Activated CD8-positive, alpha-beta T cell treated with anti-CD3 and anti-CD28 coated beads for 36 hours (primary cell): ENCODE measurements around the gene B4GALT2. TPM values are rescaled to one million over a fixed set of nuclear protein-coding genes. Genes with fewer than 3 reads are reported as not detected.

Experiments used
- ATAC-seq: fragments of 200-7000 bp; cut with Tn5 transposase; one replicate; pipeline ENCODE4 v1.10.0; 2021; ENCODE audit warnings: mild to moderate bottlenecking, moderate library complexity
- CTCF ChIA-PET: fragments of 350-600 bp; sonication (Branson Sonifier 250); formaldehyde crosslinking; loops from one replicate; lab custom pipeline; 2021; ENCODE audit warnings: antibody characterized with exemption; lab: Charles Lee
- POLR2A ChIA-PET: fragments of 350-600 bp; sonication (Branson Sonifier 250); formaldehyde crosslinking; loops from one replicate; lab custom pipeline; 2021; ENCODE audit warnings: antibody characterized with exemption; lab: Charles Lee
- DNase-seq: peaks from one replicate; pipeline ENCODE4 v3.0.0-alpha.2; 2020
- H3K27ac Mint-ChIP-seq: one replicate; pipeline ENCODE4 v1.8.0; 2021; ENCODE audit warnings: mild to moderate bottlenecking, mixed read lengths
- H3K27me3 Mint-ChIP-seq: one replicate; pipeline ENCODE4 v1.8.0; 2021; ENCODE audit warnings: mixed read lengths
- H3K36me3 Mint-ChIP-seq: one replicate; pipeline ENCODE4 v1.8.0; 2021; ENCODE audit warnings: low read depth, mixed read lengths
- H3K4me1 Mint-ChIP-seq: one replicate; pipeline ENCODE4 v1.8.0; 2021; ENCODE audit warnings: low read depth, mixed read lengths
- H3K4me3 Mint-ChIP-seq: one replicate; pipeline ENCODE4 v1.8.0; 2021; ENCODE audit warnings: mild to moderate bottlenecking, moderate library complexity, mixed read lengths
- H3K9me3 Mint-ChIP-seq: one replicate; pipeline ENCODE4 v1.8.0; 2021; ENCODE audit warnings: mixed read lengths
- intact Hi-C: fragments of 100-400 bp; cut with micrococcal nuclease; formaldehyde crosslinking; loops from one replicate; pipeline ENCODE4 v1.10.0; 2022
- total RNA-seq, 2 experiments: library from RNA; stranded (reverse); gene quantifications; one replicate each; pipeline ENCODE4 v1.2.3, GENCODE V29; 2021
- TF ChIP-seq, protein P1 (sequence below): fragments of 200-600 bp; IDR thresholded peaks from one replicate; pipeline ENCODE4 v1.8.0; 2022; ENCODE audit warnings: antibody characterized with exemption, mild to moderate bottlenecking

B4GALT2 gene
- total RNA-seq, 2 experiments from 2014 or later, result 35.4 to 35.5 TPM

DNA sequence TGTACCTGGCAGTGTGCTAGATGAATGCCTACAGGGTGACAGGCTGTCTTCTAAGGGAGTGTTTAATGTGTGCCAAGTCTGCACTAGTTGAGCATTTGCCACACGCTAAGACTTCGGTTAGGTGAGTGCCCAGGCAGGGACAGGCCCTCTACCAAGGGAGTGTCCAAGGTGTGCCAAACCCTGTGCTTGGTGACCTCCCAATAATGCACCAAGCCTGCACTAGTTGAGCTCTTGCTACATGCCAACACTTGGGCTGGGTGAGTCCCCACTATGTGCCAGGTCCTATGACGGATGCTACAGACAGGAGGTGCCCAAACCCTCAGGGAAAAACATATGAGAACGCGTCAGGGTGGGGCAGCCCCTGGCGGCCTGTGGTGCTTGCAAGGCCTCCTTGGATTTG lies 41.5 kb downstream of the B4GALT2 start:
- no peaks in the 10 kb centered on the region for H3K27me3 Mint-ChIP-seq
- no peaks in the 10 kb centered on the region for H3K4me1 Mint-ChIP-seq
- POLR2A ChIA-PET, result no interaction called here
- intact Hi-C loops, result no loop called here
- ATAC-seq (no peak), DNase-seq (no peak)
- H3K9me3 Mint-ChIP-seq, result no peaks in the 10 kb centered on the region
- H3K27ac Mint-ChIP-seq, result no peak overlapping the region
- CTCF ChIA-PET, result interaction anchor here (7.4 kb wide), 1 partner anchor 15 kb away, joined by 42 read pairs; no protein-coding TSS in a partner anchor
- TF ChIP-seq, protein P1, sequence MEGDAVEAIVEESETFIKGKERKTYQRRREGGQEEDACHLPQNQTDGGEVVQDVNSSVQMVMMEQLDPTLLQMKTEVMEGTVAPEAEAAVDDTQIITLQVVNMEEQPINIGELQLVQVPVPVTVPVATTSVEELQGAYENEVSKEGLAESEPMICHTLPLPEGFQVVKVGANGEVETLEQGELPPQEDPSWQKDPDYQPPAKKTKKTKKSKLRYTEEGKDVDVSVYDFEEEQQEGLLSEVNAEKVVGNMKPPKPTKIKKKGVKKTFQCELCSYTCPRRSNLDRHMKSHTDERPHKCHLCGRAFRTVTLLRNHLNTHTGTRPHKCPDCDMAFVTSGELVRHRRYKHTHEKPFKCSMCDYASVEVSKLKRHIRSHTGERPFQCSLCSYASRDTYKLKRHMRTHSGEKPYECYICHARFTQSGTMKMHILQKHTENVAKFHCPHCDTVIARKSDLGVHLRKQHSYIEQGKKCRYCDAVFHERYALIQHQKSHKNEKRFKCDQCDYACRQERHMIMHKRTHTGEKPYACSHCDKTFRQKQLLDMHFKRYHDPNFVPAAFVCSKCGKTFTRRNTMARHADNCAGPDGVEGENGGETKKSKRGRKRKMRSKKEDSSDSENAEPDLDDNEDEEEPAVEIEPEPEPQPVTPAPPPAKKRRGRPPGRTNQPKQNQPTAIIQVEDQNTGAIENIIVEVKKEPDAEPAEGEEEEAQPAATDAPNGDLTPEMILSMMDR, result no peak
- no peak overlapping the region for H3K4me3 Mint-ChIP-seq
- peaks cover 9% of the 10 kb centered on the region for H3K36me3 Mint-ChIP-seq

DNA sequence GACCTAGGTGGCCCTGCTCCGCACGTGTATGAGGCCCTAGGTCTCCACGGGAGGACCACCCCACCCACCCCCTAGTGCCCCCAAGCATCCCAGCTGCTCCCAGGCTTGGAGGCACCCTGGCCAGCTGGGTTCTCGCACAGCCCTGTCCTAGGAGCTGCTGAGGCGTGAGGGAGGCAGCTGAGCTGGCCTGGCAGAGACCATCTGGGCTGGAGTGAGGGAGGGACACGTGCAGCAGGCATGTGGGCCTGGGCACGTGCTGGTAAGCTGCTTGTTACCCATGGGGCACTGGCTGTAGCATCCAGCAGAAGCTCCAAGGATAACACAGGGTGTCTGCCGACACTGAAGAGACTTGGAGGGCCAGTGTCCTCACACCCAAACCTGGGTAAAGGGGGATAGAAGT lies 42.1 kb downstream of the B4GALT2 start:
- intact Hi-C loops, result no loop called here
- DNase-seq (no peak), ATAC-seq (no peak)
- ChIA-PET POLR2A (no interaction called here), CTCF (interaction anchor here (1.0 to 7.4 kb wide), 2 partner anchors 15 to 21 kb away, joined by 4 to 42 read pairs; no protein-coding TSS in a partner anchor)
- no peak overlapping the region for H3K27ac Mint-ChIP-seq
- H3K9me3 Mint-ChIP-seq, result no peaks in the 10 kb centered on the region
- H3K27me3 Mint-ChIP-seq, result no peaks in the 10 kb centered on the region
- no peaks in the 10 kb centered on the region for H3K4me1 Mint-ChIP-seq
- TF ChIP-seq, protein P1, result no peak
- peaks cover 9% of the 10 kb centered on the region for H3K36me3 Mint-ChIP-seq
- H3K4me3 Mint-ChIP-seq, result no peak overlapping the region

DNA sequence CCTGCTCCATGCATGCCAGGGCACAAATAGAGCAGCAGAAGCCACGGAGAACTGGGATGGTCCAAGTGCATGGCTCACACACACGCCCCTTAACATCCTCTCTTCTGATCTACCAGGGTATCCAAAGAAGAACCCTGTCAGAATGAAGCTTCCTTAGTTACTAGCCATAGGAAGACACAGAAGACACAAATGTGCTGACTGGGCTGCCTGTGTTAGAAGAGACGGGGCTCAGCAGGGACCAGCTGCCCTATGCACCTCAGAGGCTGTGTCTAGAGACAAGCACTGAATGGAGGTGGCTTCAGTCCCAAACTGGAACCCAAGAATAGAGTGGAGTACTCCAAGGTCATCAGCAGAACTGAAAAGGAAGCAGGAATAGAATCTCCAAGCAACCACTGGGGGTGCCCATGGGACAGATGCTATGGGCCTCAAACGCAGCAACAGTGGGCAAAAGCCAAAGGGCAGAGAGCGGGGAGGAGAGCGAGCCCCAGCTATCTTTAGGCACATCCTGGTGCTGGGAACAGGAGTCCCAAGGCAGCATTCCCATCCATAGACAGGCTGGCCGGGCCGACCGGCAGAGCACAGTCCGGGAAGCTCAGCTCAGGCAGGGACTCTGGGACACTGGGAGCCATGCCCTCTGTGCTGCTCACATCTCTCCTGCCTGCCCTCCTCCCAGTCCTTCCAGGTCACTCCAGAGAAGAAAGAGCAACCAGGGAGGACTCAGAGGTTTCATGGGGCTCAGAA lies 42.7 kb downstream of the B4GALT2 start:
- POLR2A ChIA-PET, result no interaction called here
- TF ChIP-seq, protein P1, result no peak
- Mint-ChIP-seq H3K4me1 (no peaks in the 10 kb centered on the region), H3K9me3 (no peaks in the 10 kb centered on the region), H3K4me3 (no peak overlapping the region), H3K27ac (no peak overlapping the region), H3K27me3 (no peaks in the 10 kb centered on the region), H3K36me3 (peaks cover 9% of the 10 kb centered on the region)
- DNase-seq (no peak), ATAC-seq (no peak)
- CTCF ChIA-PET, result interaction anchor here (1.0 to 7.4 kb wide), 3 partner anchors 10 to 21 kb away, joined by 3 to 42 read pairs (median 4); no protein-coding TSS in a partner anchor
- intact Hi-C loops, result no loop called here

DNA sequence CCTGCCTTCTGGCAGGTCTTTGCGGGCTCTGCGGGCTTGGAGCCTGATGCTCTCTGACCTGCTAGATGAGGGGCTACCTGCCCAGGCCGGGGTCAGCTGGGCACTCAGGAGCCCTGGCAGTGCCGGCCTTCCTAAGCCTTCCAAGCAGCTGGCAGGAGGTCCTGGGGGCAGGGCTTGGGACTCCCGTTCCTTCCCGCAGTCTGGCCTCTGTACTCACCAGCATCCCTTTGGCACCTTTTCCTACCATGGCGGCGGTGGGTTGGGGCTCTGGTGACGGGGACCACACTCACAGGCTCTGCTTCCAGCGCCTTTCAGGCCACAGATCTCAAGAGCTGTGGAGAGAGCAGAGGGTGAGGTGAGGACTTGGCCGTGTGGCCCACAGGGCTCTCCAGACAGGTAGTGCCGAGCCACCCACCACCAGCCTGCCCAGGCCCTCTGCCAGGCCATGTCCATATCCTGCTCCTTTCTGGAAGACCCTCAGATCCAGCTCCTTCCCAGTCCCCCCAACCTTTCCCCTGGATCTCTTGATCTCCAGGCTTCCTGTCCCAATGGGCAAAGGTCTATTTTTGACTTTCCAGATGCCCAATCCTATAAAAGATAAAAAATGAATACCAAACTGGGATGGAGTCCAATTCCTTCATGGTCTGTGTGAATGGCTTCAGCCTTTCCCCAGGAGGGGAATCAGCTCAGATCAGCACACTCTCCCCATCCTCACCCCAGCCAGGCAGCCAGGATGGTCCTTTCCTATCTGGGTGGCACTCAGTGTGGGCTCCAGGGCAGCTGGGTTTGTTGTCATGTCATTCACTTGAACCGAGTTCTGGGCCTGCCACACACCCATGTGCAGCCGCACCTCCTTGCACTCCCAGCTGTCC lies 45.3 kb downstream of the B4GALT2 start:
- Mint-ChIP-seq H3K36me3 (peaks cover 11% of the 10 kb centered on the region), H3K27me3 (no peaks in the 10 kb centered on the region), H3K4me3 (no peak overlapping the region), H3K27ac (no peak overlapping the region), H3K9me3 (no peaks in the 10 kb centered on the region), H3K4me1 (peaks cover 13% of the 10 kb centered on the region)
- no peak for DNase-seq
- ChIA-PET POLR2A (interaction anchor here (0.6 kb wide), 1 partner anchor 116 kb away, joined by 3 read pairs; no protein-coding TSS in a partner anchor), CTCF (no interaction called here)
- intact Hi-C loops, result no loop called here
- no peak for ATAC-seq
- TF ChIP-seq, protein P1, result no peak
